Coronary artery (tissue), 2 donors: ENCODE measurements around the gene RTL10.

Experiments
- DNase-seq: peaks from one replicate; pipeline ENCODE4 v3.0.0-alpha.2; 2017; ENCODE audit warnings: low spot score
- H3K27ac ChIP-seq, 2 donors: fragments of 200-600 bp; sonication (generic); one replicate each; pipeline ENCODE4 v1.5.1; 2016 to 2019
- H3K4me3 ChIP-seq: fragments of 200-600 bp; sonication (generic); 2 replicates; pipeline ENCODE4 v1.5.1; 2016; ENCODE audit warnings: mild to moderate bottlenecking, moderate library complexity
- CTCF ChIP-seq: fragments of 200-600 bp; sonication (generic); IDR thresholded peaks from one replicate; pipeline ENCODE4 v1.5.1; 2019; ENCODE audit warnings: antibody characterized with exemption

RTL10 gene

GRCh38 chr22:19889951-19890350, 35.3 kb upstream of the RTL10 start:
- Histone ChIP-seq H3K27ac (no peak overlapping the region), H3K4me3 (no peak overlapping the region)
- no peak for TF ChIP-seq CTCF
- DNase-seq = no peak

GRCh38 chr22:19888131-19888746, 33.6 kb upstream of the RTL10 start:
- TF ChIP-seq CTCF = no peak
- no peak for DNase-seq
- no peak overlapping the region for H3K4me3 ChIP-seq
- H3K27ac ChIP-seq = no peak overlapping the region

GRCh38 chr22:19887256-19887985, 32.7 kb upstream of the RTL10 start:
- H3K4me3 ChIP-seq = no peak overlapping the region
- no peak for TF ChIP-seq CTCF
- no peak for DNase-seq
- H3K27ac ChIP-seq = no peak overlapping the region

GRCh38 chr22:19886605-19887255, 32.1 kb upstream of the RTL10 start:
- H3K4me3 ChIP-seq = no peak overlapping the region
- H3K27ac ChIP-seq = peak overlapping the region in 1 of 2 donors; percentile 39
- no peak for DNase-seq
- no peak for TF ChIP-seq CTCF

- TF ChIP-seq CTCF = no peak
- Histone ChIP-seq H3K4me3 (no peak overlapping the region), H3K27ac (peak overlapping the region in 1 of 2 donors; percentile 39)
- no peak for DNase-seq
Measured at GRCh38 chr22:19885841-19886592, 31.3 kb upstream of the RTL10 start.

GRCh38 chr22:19884954-19885751, 30.5 kb upstream of the RTL10 start:
- no peak for TF ChIP-seq CTCF
- no peak for DNase-seq
- Histone ChIP-seq H3K27ac (no peak overlapping the region), H3K4me3 (no peak overlapping the region)
